ENCODE results near the gene P4HTM.
A peak's percentile ranks its signal among the peaks of the same experiment; 100 is the strongest.

P4HTM gene

DNA sequence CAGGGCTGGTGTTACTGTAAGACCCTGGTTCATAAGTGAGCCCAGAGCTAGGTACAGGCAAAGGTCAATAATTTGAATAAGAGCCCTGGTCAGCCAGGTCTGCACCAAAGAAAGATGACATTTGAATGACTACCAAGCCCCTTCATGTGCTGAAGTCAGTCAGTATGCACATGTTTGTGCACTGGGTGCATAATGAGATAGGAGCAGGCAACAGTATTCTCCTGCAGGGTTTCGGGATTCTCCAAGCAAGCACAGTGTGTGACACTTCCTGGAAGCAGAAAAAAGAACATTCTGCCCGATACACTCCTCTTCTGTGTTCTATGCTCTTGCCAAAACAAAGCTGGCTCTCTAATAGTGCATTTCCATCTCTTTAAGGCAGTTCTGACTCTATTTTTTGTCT, 44.6 kb downstream of the P4HTM start:
- peak overlapping the region; percentile 45 for H3K27ac Mint-ChIP-seq
- H3K4me3 Mint-ChIP-seq, result no peak overlapping the region

DNA sequence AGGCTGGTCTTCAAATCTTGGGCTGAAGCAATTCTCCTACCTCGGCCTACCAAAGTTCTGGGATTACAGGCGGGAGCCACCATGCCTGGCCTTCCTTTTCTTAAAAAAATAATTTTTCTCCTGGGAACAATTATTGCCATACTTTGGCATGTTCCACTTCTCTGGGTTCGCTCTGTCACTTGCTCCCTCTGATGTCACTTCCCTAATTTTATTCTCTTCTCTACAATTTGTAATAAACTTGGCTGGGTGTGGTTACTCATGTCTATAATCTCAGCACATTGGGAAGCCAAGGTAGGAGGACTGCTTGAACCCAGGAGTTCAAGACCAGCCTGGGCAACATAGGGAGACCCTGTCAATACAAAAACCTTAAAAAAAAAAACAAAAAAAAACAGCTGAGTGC, 45.2 kb downstream of the P4HTM start:
- Mint-ChIP-seq H3K9me3 (no peaks in the 10 kb centered on the region), H3K4me3 (no peak overlapping the region), H3K27ac (peak overlapping the region; percentile 52), H3K4me1 (ENCODE audit: low read depth) (no peaks in the 10 kb centered on the region), H3K36me3 (ENCODE audit: low read depth) (peaks cover 79% of the 10 kb centered on the region), H3K27me3 (no peaks in the 10 kb centered on the region)
- no peak for DNase-seq

More for the DNA sequence above, 44.6 kb downstream of the P4HTM start:
- Mint-ChIP-seq H3K36me3 (ENCODE audit: low read depth) (peaks cover 79% of the 10 kb centered on the region), H3K4me1 (ENCODE audit: low read depth) (peaks cover 4% of the 10 kb centered on the region), H3K27me3 (no peaks in the 10 kb centered on the region), H3K9me3 (no peaks in the 10 kb centered on the region)
- DNase-seq, result no peak

DNA sequence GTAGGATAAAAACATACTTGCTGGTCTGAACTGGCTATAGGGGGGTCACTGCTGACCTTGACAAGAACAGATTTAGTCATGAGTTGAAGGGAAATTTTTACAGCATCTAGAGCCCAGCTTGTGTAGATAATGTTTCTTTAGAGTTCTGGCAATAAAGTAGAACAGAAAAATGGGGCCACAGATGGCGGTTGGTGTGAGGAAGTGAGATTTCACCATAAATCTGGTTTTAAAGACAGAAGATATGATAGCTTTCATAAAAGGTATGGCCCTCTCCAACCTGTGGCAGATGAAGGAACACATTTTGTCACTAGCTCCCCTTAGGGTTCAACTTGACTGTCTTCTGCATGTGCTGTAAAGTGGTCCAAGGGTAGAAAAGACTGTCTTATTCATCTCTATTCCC, 63.5 kb downstream of the P4HTM start:
- no peak for DNase-seq
- no peaks in the 10 kb centered on the region for H3K27me3 Mint-ChIP-seq
- H3K4me1 Mint-ChIP-seq (ENCODE audit: low read depth), result peaks cover 4% of the 10 kb centered on the region
- H3K9me3 Mint-ChIP-seq, result no peaks in the 10 kb centered on the region
- H3K36me3 Mint-ChIP-seq (ENCODE audit: low read depth), result peaks cover 81% of the 10 kb centered on the region
- peak overlapping the region; percentile 38 for H3K27ac Mint-ChIP-seq
- no peak overlapping the region for H3K4me3 Mint-ChIP-seq

DNA sequence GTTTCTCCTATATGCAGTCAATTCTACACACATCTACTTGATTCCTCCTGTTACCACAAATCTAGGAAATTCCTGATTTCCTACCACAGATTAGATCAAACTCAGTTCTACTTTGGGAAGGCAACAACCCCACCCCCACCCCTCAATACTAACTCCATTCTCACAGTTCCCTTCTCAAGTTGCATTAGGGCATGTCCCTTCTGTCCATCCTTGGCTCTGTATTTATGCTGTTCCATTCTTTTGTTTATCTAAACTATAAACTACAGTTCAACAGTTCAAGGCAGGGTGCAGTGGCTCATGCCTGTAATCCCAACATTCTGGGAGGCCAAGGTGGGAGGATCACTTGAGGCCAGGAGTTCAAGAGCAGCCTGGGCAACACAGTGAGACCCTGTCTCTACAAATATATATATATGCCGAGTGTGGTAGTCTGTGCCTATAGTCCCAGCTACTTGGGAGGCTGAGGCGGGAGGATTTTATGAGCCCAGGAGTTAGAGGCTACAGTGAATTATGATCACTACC, 64.4 kb downstream of the P4HTM start:
- Mint-ChIP-seq H3K4me1 (ENCODE audit: low read depth) (peaks cover 4% of the 10 kb centered on the region), H3K4me3 (no peak overlapping the region), H3K36me3 (ENCODE audit: low read depth) (peaks cover 86% of the 10 kb centered on the region), H3K9me3 (no peaks in the 10 kb centered on the region), H3K27me3 (no peaks in the 10 kb centered on the region), H3K27ac (peak overlapping the region; percentile 15)
- no peak for DNase-seq

All from activated T-cell treated with anti-CD3 and anti-CD28 coated beads, Interleukin-2, amount 50 U/mL, for 24 hours (primary cell).